LoVo (cell line): ENCODE results near the gene ALK.

Source experiments
- DNase-seq: peaks from one replicate; pipeline ENCODE4 v3.0.0-alpha.2; 2016; ENCODE audit warnings: low spot score

Gene ALK

GRCh38 chr2:29921560-29921915, at the start of gene ALK:
TSS of gene ALK (minus strand) at chr2:29921586. CDS start at chr2:29920659, 927 bp downstream.
- no peak for DNase-seq

GRCh38 chr2:29966266-29966665, 44.9 kb upstream of the ALK start:
- no peak for DNase-seq

GRCh38 chr2:29963972-29964570, 42.7 kb upstream of the ALK start:
- no peak for DNase-seq

GRCh38 chr2:29962922-29963321, 41.5 kb upstream of the ALK start:
- no peak for DNase-seq

GRCh38 chr2:29954316-29954715, 32.9 kb upstream of the ALK start:
- no peak for DNase-seq

- DNase-seq, result no peak
Measured at GRCh38 chr2:29952973-29953372, 31.6 kb upstream of the ALK start.

GRCh38 chr2:29951576-29951975, 30.2 kb upstream of the ALK start:
- no peak for DNase-seq

- no peak for DNase-seq
Measured at GRCh38 chr2:29950481-29950880, 29.1 kb upstream of the ALK start.

GRCh38 chr2:29949042-29949441, 27.7 kb upstream of the ALK start:
- DNase-seq, result no peak

GRCh38 chr2:29946505-29946904, 25.1 kb upstream of the ALK start:
- DNase-seq, result no peak

- DNase-seq, result no peak
Measured at GRCh38 chr2:29942711-29943110, 21.3 kb upstream of the ALK start.

- no peak for DNase-seq
Measured at GRCh38 chr2:29940706-29941105, 19.3 kb upstream of the ALK start.

- no peak for DNase-seq
Measured at GRCh38 chr2:29936020-29936419, 14.6 kb upstream of the ALK start.

- no peak for DNase-seq
Measured at GRCh38 chr2:29931818-29932217, 10.4 kb upstream of the ALK start.

- peak; percentile 63 for DNase-seq
Measured at GRCh38 chr2:29923110-29923721, 1.8 kb upstream of the ALK start.

GRCh38 chr2:29922605-29923004, 1.2 kb upstream of the ALK start:
- DNase-seq, result no peak

- no peak for DNase-seq
Measured at GRCh38 chr2:29920631-29921559, 491 bp downstream of the ALK start.

GRCh38 chr2:29920130-29920577, 1.2 kb downstream of the ALK start:
- DNase-seq, result no peak

GRCh38 chr2:29918941-29919340, 2.4 kb downstream of the ALK start:
- DNase-seq, result no peak

- no peak for DNase-seq
Measured at GRCh38 chr2:29917781-29918180, 3.6 kb downstream of the ALK start.

GRCh38 chr2:29916571-29916970, 4.8 kb downstream of the ALK start:
- no peak for DNase-seq

- DNase-seq, result no peak
Measured at GRCh38 chr2:29910960-29911359, 10.4 kb downstream of the ALK start.

- no peak for DNase-seq
Measured at GRCh38 chr2:29910465-29910864, 10.9 kb downstream of the ALK start.
